Measurements from ENCODE around the gene TNXB.
"Not testable (repeated sequence)": the region's sequence is repeated elsewhere in the genome, so short reads cannot be mapped to it uniquely, and the experiment has no call there.

TNXB gene

DNA sequence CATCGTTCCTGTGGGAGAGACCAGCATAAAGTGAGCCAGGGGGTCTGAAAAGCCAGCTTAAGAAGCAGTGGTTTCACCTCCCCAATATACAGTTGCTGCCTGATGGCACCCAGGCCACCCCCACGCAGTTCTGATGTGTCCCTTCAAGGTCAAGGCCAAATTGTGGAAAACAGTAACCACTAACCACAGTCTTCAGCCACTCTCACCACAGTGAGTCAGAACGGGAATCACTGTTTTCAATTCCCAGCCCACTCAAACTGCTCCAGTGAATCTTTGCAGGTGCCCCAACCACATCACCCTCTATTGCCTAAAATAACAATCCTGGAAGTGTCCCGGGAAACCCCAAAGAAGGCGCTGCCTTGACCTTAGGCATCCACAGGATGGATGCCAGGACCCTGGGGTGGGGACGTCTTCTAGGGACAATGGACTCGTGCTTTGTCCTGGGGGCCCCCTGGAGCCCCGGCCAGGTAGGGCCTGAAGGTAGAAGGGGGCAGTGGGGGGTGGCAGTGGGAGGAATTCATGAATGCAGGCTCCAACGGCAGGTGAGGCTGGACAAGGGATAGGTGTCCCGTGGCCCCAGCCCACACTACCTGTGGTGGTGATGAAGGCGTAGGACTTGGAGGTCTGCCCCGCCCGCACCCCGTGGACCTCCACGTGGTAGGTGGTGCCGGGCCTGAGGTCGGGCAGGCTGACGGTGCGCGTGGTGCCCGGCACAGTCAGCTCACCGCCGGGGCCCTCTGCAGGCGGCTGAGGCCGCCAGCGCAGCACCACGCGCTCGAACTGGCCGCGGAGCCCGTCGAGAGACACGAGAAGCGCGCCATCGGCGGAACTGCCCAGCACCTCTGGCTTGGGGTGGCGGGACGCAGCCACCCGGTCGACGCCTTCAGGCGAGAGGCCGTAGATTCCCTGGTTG is 22.2 kb downstream of the TNXB start:
- DNase-seq (ENCODE audit: low read depth in 2 of 2), result no peak

DNA sequence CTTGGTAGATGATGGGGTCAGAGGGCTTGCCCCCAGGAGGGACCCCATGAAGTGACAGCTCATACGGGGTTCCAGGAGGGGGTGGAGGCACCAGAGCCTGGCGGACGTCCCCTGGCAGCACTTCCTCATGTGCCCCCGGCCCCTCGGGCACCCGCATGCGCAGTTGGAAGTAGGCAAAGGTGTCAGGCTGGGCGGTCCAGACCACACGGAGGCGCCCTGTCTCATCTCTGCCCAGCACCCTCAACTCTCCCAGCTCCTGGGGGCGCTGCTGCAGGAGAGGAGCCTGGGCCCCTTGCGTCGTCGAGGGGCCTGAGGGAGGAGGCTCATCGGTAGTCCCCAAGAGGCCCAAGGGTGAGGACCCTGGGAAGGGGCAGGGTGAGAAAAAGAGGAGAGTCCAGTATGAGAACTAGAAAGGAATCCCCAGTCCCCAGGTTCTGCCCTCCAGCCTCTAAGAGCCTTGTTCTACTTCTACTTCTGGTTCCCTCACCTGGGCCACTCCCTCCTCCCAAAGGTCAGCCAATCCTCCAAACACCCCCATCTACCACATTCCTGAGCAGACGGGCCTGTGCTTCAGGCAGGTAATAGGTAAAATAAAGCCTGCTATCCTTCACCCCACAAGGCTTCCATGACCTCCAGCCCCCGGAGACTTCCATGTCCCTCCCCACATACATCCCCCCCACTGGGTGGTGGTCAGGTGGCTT is 23.2 kb downstream of the TNXB start:
- no peak for DNase-seq (ENCODE audit: low read depth in 2 of 2)

DNA sequence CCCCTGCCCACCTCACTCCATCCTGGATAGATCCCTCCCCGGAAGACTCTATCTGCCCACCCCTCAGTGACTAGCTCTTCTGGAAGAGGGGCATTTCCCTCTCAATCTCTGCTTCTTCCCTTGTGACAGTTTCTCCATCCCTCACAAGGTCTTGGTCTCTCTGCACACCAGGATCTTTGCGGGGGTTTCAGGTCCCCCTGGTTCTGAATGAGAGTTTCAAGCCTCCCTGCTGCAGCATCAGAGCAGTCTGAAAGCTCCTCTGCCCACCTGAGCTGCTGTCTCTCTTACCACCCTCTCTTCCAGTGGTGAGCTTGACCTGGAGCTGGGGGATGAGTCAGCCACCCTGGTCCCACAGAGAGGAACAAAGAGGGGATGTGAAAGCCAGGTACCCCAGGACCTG is 24.4 kb downstream of the TNXB start:
- DNase-seq (ENCODE audit: low read depth in 2 of 2), result no peak

DNA sequence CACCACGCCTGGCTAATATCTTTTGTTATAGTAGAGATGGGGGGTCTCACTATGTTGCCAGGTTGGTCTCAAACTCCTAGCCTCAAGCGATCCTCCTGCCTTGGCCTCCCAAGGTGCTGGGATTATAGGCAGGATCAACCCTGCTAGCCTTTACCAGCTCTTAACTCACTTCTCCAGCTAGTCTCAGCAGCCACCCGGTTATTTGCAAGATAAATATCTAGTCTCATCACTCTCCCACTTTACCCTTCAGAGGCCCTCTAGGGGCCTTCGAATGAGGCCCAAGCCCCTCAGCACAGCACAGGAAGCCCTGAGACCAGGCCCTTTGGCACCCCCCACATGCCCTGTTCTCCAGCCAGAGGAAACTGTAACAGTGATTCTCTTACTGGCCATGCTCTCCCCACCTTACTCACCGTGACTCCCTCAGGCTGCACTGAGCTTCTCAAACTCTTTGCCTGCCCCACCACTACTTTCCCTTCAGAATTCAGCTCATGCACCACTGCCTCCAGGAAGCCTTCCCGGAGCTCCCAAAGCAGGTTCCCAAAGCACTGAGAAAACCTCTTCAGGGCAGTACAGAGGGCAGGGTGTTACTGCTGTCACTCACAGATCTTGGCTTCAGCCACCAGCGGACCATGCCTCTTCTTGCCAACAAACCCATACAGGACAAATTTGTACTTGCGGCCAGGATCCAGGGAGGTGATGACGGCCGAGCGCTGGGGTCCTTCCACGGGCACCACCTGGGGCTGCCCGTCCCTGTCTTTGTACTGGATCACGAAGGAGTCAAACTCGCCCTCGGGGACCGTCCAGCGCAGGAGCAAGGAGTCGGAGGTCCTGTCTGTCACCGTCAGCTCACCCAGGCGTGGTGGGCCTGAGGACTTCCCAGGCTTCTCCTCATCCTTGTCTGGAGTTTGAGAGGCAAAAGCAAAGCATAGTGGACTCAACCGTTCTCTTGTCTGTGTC is 25.0 kb downstream of the TNXB start:
- no peak for DNase-seq (ENCODE audit: low read depth in 2 of 2)

DNA sequence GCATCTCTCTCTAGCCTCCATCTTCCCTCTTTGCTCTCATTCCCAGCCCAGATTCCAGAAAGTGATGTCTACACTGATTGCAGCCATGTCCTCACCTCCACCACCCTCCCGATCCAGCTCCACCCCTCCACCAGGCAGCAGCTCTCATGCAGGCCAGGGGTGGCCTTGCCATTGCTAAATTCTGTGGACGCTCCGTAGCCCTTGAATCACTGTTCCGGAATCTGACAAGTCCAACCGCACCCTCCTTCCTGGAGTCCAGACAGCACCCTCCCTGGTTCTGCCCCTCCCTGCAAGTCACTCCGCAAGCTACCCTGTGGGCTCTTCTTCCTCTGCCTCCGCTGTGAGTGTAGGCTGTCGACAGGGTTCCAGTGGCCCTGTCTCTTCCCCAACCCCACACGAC is 26.2 kb downstream of the TNXB start:
- DNase-seq (ENCODE audit: low read depth in 2 of 2), result no peak

DNA sequence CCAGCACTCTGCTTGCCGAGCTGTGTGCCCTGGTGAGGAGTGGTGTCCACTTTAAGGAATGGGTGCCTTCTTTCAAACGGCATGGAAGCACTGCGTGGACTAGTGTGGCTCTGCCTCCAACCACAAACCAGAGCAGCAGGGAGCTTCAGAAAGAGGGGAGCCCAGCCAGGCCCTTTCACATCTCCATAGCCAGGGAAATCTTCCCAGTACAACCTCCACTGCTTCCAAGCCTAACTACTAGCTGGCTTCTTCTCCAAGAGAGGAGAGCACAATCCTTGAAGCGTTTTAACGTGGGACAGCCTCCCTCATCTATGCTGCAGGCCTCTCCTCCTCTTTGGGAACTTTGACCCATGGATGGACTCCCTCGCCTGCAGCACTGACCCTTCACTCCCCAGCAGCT is 26.7 kb downstream of the TNXB start:
- no peak for DNase-seq (ENCODE audit: low read depth in 2 of 2)

DNA sequence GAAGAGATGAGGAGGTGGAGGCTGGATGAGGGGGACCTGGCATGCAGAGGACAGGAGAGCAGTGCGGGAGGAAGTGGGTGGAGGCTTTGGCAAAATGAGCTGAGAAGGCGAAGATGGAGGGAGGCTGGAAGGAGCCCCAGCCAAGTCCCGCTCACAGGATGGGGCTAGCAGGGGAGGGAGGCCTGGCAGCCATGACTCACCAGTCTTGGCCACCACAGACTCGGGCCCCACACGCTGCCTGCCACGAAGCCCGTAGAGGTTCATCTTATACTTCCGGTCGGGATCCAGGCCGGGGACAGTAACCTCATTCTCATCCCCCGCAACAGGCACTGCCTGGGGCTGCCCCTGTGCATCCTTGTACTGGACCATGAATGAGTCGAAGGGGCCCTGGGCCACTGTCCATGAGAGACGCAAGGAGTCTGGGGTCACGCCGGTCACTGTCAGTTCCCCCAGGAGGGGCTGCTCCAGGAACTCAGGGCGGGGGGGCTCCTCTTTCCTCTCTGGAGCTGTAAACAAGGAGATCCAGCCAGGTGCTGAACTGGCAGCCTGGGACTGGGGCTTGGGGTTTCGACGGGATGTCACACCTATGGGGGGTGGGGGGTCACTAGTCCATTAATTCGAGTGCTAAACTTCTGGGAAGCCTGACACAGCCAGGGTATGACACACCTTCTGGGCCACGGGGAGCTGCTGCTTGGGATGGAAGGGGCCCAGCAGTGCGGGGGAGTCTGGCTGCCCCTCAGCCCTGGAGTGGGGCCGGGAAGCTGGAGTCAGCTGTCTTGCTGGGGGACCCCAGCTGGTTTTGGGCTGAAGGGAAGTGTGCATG is 27.8 kb downstream of the TNXB start:
- no peak for DNase-seq (ENCODE audit: low read depth in 2 of 2)

DNA sequence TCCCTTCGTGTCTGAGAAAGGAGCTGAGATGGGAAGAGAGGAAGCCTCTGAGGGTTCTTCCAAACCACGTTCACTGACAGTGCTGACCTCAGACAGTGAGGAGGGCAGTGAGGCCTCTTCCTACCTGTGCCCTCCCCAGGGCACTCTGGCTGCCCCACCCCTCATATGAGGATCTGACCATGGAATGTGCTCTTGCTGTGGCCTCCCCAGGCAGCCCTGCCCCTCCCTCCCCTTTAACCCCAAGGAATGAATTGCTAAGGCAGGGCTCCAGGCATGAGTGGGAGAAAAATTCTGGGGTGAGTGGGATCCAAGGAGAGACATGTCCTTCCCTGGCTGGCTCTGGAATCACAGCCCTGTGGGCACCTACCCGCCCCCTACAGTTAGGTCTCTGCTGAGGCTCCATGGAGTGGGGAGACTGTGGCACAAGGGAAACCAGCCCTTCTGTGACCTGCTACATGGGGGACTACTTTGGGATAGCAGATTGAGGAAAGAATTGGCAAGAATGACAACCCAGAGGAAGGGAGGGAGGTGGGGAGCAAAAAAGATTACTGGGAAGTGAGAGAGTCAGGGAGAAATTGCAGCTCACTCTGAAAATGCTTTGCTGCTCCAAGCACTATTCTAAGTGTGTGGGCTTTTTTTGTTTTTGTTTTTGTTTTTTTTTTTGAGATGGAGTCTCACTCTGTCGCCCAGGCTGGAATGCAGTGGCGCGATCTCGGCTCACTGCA is 29.4 kb downstream of the TNXB start:
- DNase-seq (ENCODE audit: low read depth in 2 of 2), result no peak

DNA sequence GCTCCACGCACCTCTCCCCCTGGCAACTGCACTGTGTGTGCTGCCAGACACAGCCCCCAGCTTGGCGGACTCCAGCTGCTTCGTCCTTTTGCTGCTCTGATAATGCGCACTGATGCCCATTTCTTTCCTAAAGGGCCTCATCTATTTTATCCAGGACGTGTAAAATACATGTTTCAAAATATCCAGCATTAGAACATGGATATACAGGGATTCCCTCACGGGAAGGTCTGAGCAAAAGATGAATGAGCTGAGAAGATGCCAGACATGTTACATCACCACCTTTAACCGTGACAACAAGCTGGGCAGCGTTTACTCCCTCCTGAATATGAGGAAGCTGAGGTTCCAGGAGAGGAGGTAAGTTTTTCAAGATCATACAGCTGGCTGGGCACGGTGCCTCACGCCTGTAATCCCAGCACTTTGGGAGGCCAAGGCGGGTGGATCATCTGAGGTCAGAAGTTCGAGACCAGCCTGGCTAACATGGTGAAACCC is 32.8 kb downstream of the TNXB start:
- no peak for DNase-seq (ENCODE audit: low read depth in 2 of 2)

DNA sequence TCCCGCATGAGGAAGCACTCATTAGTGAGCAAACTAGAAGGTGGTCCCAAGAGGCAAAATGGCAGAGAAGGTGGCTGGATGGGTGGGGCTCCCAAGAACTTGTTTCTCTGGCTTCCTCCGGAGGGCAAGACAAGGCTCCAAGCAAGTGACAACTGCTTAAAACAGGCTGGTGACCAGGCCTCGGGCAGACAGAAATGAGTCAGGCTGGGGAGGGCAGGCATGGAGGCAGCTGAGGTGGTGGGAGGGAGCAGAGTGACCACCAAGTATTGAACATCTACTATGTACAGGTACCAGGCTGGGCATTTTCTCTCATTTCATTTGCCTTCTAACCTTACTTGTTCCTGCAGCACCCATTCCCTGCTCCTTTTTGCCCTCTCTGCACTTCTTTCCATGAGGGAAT is 33.4 kb downstream of the TNXB start:
- no peak for DNase-seq (ENCODE audit: low read depth in 2 of 2)

DNA sequence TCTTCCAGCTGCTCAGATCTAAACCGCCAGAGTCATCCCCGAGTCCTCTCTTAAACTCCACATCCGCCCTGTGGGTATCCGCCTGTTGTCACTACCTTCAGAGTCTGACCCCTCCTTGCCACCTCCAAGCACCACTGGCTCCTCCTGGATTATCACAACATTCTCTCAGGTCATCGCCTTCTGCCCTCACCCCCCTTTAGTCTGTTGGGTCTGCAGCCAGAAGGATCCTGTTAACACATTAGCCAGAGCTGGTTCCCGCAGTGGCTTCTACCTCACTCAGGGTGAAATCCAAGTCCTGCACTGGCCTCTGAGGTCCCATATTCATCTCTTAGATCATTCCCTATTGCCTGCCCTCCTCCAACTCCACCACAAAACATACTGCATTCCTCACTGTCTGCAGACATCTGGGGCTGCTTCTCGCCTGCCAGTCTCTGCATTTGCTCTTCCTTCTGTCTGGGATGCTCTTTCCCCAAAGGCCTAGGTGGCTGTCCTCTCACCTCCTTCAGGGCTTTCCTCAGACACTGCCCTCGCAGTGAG is 34.1 kb downstream of the TNXB start:
- no peak for DNase-seq (ENCODE audit: low read depth in 2 of 2)

DNA sequence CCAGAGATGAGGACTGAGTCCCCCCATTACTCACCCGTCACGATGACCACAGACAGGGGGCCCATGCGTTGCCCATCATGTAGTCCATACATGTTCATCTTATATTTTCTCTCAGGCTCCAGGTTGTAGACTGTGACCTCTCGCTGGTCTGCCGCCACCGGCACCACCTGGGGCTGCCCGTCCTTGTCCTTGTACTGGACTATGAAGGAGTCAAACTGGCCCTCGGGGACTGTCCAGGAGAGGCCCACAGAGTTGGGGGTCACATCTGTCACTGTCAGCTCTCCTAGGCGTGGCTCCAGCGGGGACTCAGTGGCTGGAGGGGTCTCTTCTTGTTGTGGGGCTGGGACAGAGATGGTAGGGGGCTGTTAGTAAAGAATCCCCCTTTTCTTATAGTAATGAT is 35.5 kb downstream of the TNXB start:
- DNase-seq (ENCODE audit: low read depth in 2 of 2), result no peak

DNA sequence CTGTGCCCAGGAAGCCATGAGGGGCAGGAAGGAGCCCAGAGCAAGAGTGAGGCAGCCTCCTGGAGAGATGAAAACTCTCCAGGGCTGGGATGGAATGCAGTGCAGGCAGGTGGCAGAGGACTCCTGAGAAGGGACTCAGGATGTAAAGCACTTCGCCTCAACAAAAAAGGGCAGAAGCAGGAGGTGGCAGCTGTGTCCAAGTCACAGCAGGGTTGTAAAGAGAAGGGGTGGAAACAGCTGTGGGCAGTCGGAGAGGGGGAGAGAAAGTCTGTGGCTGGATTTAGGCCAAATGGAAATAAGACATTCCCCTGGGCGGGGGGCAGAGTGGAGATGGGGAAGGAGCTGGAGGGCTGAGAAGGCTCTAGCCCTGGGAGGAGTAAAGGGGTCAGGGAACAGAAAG is 36.0 kb downstream of the TNXB start:
- DNase-seq (ENCODE audit: low read depth in 2 of 2), result no peak

DNA sequence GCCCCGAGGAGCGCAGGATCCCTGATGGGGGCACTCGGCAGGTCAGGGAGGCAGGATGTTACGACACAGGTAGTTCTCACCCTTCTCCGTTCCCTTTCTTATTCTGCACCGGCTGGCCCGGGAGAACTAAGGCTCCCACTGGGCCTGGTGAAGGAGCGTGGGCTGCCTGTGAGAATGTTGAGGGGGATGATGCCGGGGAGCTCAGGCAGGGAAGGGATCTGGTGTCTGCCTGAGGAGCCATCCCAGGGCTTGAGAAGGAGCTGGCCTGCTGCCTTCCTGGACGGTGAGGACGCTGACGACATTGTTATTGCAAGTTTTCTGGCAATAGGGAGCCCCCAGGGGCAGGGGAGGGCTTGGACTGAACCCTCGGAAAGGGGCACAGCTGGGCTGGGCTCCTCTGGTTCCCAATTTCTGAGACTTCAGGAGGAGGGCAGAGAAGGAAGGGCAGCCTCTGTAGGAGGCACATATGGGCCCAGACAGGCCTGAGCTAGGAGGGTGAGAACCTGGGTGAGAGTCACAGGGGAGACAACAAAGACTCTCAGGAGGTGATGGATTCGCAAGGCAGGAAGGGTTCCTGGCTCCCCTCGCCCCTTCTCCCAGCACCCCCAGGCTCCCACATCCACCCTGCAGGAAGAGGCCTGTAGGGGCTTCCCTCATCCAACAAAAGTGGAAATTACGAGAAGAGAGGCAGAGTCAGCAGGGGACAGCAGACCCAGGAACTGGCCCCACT is 38.2 kb downstream of the TNXB start:
- no peak for DNase-seq (ENCODE audit: low read depth in 2 of 2)

DNA sequence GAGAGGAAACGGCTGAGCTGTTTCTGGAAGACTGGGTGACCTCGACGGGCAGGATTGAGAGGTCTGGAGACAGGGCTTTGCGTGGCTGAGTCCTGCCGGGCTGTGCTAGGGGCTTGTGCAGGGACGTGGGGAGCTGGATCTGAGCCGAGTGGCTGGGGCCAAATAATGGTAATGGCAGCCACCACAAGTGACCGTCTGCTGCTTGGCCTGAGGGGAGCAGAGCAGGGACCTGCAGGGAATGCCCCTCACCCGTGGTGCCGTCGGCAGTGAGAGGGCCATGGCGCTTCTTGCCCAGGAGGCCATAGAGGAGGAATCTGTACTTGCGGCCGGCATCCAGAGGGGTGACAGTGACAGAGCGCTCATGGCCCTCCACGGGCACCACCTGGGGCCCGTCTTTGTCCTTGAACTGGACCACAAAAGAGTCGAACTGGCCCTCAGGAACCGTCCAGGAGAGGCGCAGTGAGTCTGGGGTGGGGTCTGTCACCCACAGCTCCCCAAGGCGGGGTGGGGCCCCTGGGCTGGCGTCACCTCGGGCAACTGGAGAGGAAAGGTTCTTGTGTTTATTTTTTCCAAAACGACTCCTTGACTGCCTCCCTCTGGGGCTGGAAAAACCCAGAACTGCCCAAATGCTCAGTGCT is 39.1 kb downstream of the TNXB start:
- no peak for DNase-seq (ENCODE audit: low read depth in 2 of 2)

DNA sequence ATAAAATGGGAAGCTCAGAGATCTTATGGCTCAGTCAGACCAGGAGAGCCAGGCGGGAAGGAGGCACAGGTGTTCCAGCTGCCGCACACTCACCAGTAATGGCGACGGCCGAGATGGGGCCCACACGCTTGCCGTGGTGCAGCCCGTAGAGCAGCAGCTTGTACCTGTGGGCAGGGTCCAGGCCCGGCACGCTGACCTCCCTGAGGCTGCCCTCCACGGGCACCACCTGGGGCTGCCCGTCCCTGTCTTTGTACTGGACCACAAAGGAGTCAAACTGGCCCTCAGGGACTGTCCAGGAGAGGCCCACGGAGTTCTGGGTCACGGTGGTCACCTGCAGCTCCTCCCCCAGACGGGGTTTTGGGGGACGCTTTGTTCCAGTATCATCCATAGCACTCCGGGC is 39.7 kb downstream of the TNXB start:
- no peak for DNase-seq (ENCODE audit: low read depth in 2 of 2)

DNA sequence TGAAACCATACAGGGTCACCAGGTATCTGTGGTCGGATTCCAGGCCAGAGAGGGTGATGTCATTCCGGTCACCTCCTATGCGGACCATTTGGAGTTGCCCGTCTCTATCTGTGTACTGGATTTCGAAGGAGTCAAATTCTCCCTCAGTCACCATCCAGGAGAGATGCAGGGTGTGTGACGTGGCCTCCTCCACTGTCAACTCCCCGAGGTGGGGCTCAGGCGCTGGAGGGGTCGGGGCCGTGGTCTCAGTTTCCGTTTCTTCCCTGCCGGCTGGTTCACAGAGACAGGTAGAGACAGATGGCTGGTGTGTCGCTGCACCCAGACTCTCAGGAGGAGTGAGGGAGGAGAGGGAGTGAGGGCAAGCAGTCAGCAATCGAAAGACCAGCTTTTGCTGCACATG is 40.3 kb downstream of the TNXB start:
- no peak for DNase-seq (ENCODE audit: low read depth in 2 of 2)

DNA sequence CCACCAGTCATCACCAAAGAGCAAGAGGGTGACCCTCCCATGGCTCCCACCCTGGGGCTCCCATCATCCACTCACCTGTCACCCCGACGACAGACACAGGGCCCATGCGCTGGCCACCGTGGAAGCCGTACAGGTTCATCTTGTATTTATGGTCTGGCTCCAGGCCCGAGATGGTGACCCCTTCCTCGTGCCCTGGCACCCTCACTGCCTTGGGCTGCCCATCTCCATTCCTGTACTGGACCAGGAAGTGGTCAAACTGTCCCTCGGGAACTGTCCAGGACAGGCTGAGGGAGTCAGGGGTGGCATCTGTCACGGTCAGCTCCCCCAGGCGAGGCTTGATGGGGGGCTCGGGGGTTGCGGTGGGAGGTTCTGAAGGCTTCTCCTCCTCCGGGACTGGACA is 40.8 kb downstream of the TNXB start:
- not testable (repeated sequence) for DNase-seq (ENCODE audit: low read depth in 2 of 2)

DNA sequence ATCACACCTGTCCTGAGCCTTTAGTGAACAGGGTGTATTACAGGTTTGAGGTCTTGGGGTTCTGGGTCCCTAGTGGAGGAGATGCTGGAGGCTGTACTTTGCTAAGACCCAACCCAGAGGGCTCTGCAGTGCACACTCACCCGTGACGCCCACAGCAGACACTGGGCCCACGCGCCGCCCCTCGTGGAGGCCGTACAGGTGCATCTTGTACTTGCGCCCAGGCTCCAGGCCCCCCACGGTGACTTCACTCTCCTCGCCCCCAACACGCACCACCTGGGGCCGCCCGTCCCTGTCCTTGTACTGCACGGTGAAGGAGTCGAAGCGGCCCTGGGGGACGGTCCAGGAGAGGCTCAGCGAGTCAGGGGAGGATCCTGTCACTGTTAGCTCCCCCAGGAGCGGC is 41.6 kb downstream of the TNXB start:
- not testable (repeated sequence) for DNase-seq (ENCODE audit: low read depth in 2 of 2)
